Lung microvascular endothelial cell (primary cell): ENCODE measurements around the gene DYNLT4. TPM values are rescaled to one million over a fixed set of nuclear protein-coding genes. Genes with fewer than 3 reads are reported as not detected.
"Not testable (repeated sequence)": the region's sequence is repeated elsewhere in the genome, so short reads cannot be mapped to it uniquely, and the experiment has no call there.

Experiments used
- DNase-seq, 2 donors: peaks; one replicate each; pipeline versions ENCODE4 v3.0.0 to v3.0.0-alpha.2; 2010; ENCODE audit warnings: low read depth in 2 of 2
- total RNA-seq: library from RNA; depleted of rRNA; stranded (reverse); fragments of >200 nt; gene quantifications from 2 replicates; pipeline ENCODE4 v1.2.1, GENCODE V29; 2014

DYNLT4 gene
- total RNA-seq, 1 donor from 2014 or later: 0.40 TPM

GRCh38 chr1:44788120-44788860 lies 18.9 kb downstream of the DYNLT4 start, which contains the start of gene BEST4:
Gene BEST4, minus strand, starts transcription at chr1:44788170. Its CDS starts 465 bp downstream, at chr1:44787705.
- no peak for DNase-seq

- no peak for DNase-seq
Observed at GRCh38 chr1:44787506-44787905, 19.6 kb downstream of the DYNLT4 start.

GRCh38 chr1:44786841-44787426 lies 20.2 kb downstream of the DYNLT4 start:
- no peak for DNase-seq

- peak; percentile 67 to 80 for DNase-seq
Observed at GRCh38 chr1:44786138-44786840, 20.9 kb downstream of the DYNLT4 start.

- no peak for DNase-seq
Observed at GRCh38 chr1:44785501-44786137, 21.5 kb downstream of the DYNLT4 start.

- no peak for DNase-seq
Observed at GRCh38 chr1:44785029-44785380, 22.1 kb downstream of the DYNLT4 start.

GRCh38 chr1:44784094-44785028 lies 22.8 kb downstream of the DYNLT4 start:
- DNase-seq: no peak

GRCh38 chr1:44783697-44784093 lies 23.5 kb downstream of the DYNLT4 start:
- no peak for DNase-seq

GRCh38 chr1:44780583-44781121 lies 26.5 kb downstream of the DYNLT4 start:
- no peak for DNase-seq

GRCh38 chr1:44778705-44779576 lies 28.2 kb downstream of the DYNLT4 start:
- no peak for DNase-seq

- DNase-seq: no peak
Observed at GRCh38 chr1:44777969-44778635, 29.0 kb downstream of the DYNLT4 start.

- DNase-seq: no peak
Observed at GRCh38 chr1:44777547-44777946, 29.6 kb downstream of the DYNLT4 start.

- no peak for DNase-seq
Observed at GRCh38 chr1:44776730-44777068, 30.5 kb downstream of the DYNLT4 start.

- peak in 1 of 2 donors; percentile 42 for DNase-seq
Observed at GRCh38 chr1:44775930-44776729, 31.0 kb downstream of the DYNLT4 start.

GRCh38 chr1:44775078-44775929 lies 31.8 kb downstream of the DYNLT4 start, which contains the start of gene RPS8:
Gene RPS8, plus strand, starts transcription at chr1:44775540. Its CDS starts 57 bp downstream, at chr1:44775597.
- peak; percentile 96 to 97 for DNase-seq

- DNase-seq: not testable (repeated sequence)
Observed at GRCh38 chr1:44766421-44766820, 40.7 kb downstream of the DYNLT4 start.

- DNase-seq: no peak
Observed at GRCh38 chr1:44760876-44761275, 46.3 kb downstream of the DYNLT4 start.
